HG03571 (cell line): ENCODE data around the gene SLC7A6.
A peak's percentile ranks its signal among the peaks of the same experiment; 100 is the strongest.

Experiments
- ATAC-seq: cut with Tn5 transposase; IDR thresholded peaks from one replicate; pipeline ENCODE4 v1.9.1; 2021; ENCODE audit not compliant: unreplicated experiment

SLC7A6 gene

GRCh38 chr16:68234188-68235107 lies 29.9 kb upstream of the SLC7A6 start:
- ATAC-seq, result no peak

GRCh38 chr16:68235108-68235886 lies 29.0 kb upstream of the SLC7A6 start:
- no peak for ATAC-seq

DNA sequence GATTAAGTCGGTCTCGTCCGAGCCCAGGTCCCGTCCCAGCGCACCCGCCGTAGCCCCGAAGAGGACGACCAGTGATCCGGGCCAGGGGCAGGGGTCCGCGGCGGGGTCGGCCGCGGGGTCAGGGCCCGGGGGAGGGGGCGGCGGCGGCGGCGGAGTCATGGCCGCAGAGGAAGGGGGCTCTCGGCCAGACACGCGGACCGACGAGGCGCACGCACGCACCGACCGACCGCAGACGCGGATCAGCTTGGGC lies 28.5 kb upstream of the SLC7A6 start, which contains the start of gene ESRP2:
ESRP2 (minus strand) TSS at position 241 of the 250 bp plus-strand sequence; CDS start at position 159, 82 bp downstream.
- no peak for ATAC-seq

- no peak for ATAC-seq
Measured at GRCh38 chr16:68236137-68236825, 28.0 kb upstream of the SLC7A6 start.

- no peak for ATAC-seq
Measured at GRCh38 chr16:68236826-68237242, 27.5 kb upstream of the SLC7A6 start.

- ATAC-seq, result peak; percentile 71
Measured at GRCh38 chr16:68237243-68238028, 26.9 kb upstream of the SLC7A6 start.

GRCh38 chr16:68238029-68238345 lies 26.3 kb upstream of the SLC7A6 start:
- ATAC-seq, result no peak

DNA sequence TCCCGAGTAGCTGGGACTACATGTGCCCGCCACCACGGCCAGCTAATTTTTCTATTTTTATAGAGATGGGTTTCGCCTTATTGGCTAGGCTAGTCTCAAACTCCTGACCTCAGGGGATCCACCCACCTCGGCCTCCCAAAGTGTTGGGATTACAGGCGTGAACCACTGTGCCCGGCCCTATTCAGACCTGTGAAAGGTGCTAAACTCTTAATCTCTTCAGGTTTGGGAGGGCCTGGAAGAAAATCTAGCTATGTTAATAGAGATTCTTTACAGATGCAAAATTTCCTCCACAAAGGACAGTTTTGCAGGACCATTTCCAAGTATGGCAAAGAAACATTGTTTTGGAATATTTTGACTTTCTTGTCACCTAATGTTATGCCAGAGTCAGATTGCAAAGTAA lies 22.2 kb upstream of the SLC7A6 start:
- ATAC-seq, result no peak

DNA sequence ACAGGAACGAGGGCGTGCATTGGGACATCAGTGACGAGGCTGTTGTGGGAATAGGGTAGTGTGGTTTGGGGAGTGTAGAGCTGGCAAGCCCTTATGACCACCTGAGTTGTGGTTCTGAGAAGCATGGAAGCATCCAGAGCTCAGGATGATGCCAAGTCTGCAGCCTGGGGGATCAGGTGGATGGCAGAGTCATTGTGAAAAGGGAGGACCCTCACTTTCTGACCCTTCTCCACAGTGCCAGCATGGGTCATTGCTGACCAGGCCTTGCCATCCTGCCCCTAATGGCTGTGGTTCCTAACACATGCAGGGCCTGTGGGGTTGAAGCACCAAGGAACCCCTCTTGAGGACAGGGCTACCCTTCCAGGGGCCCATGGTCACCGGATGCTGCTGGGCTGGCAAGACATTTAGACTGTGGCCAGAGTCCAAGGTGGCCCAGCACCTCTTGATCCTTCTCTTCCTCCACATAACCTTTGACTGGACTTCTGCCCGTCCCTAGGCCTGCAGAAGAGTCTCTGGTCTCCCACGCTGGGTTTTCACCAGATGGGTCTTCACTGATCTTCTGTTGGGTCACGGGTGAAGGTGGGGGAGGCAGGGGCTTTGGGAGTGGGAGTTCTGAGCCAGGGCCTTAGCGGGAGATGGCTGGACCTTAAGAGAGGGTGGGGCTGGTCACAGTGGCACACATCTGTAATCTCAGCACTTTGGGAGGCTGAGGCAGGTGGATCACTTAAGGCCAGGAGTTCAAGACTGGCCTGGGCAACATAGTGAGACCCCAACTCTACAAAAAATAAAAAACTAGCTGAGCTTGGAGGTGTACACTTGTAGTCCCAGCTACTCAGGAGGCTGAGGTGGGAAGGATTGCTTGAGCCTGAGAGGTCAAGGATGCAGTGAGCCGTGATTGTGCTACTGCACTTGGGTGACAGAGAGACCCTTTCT lies 21.1 kb upstream of the SLC7A6 start:
- ATAC-seq, result no peak

DNA sequence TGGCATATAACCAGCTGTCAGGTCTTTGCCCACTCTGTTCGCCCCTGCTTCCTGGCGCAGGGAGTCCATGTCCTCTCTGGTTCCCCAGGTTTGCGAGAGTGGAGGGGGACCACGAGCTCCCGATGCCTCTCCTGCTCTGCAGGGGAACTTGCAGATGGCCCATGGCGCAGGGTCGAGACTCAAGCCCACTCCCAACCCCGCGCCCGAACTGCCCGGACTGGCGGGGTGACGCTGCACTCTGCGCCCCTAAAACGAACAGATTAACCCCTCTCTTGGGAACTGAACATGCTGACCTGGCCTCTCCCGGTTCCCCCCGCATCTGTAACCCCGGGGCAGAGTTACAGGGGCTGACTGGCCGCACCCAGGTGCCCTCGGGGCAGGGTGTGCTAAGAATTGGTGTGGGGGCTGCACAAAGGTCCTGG lies 19.8 kb upstream of the SLC7A6 start:
- no peak for ATAC-seq

DNA sequence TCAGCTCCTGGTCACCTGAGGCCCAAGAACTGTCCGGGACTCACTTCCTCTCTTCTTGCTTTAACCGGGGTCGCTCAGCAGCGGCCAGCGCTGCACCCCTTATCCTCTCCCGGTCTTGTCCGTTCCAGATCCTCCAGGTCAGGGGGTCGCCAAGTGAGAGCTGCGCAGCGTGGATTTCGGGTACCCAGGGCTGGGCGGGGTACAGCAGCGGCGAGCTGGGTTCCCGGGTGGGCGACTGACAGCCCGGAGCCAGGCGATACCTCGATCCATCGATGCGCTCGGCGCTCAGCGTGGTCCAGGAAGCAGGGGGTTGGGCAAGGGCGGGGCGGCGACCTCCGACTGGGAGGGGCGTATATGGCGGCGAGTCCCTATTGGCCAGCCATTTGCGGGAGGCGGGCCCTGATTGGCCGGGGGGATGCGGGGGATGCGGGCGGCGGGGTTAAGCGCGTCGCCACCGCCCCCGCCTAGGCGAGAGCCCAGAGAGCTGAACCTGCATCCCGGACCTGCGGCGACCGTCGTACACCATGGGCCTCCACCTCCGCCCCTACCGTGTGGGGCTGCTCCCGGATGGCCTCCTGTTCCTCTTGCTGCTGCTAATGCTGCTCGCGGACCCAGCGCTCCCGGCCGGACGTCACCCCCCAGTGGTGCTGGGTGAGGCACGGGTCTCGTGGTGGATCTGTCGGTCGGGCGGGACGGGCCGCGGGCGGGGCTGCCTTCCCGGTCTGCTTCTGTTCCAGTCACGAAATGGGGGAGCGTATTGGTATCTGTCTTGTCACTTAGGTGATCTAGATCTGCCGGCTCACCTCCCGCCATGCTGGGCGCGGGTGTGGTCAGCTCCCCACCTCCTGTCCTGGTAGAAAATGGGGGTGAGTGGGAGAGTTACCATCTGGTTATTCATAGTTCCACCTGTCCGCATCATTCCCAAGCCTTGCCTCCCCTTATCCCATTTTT lies 19.1 kb upstream of the SLC7A6 start, which contains the start of gene PLA2G15:
PLA2G15 (plus strand) TSS at position 471 of the 951 bp plus-strand sequence; CDS start at position 525, 54 bp downstream.
- peak; percentile 86 for ATAC-seq

DNA sequence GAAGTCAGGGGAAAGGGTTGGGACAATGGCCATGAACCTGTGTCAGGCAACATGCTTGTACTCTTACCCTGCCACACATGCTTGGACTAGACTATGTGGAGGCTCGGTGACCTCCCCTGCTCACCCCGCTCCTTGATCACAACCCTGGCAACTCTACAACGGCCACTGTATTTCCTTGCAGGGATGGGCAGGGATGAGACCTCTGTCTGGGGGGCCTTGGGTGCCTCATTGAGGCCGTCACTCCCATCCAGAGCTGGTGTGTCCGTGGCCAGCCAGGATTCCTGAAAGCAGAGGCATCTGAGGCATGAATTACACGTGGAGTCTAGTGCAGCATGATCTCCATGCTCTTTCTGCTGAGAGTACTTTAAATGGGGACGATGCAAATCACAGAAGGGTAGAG lies 18.2 kb upstream of the SLC7A6 start:
- ATAC-seq, result no peak

DNA sequence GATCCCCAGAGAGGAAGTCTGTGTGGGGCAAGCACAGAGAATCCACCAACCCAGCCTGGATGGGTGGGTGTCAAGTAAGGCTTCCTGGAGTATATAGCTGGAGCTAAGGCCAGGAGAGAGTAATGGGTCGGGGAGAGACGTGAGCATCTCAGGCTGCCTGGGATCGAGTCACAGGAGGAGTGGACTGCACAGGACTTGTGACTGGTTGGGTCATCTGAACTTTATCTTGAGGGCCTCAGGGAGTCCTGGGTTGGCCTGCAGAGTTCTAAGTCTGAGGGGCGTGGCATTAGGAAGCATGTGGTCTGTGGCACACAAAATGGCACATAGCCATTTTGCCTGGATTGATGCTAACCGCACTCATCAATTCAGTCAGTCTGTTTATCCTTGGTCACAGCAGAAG lies 17.7 kb upstream of the SLC7A6 start:
- ATAC-seq, result no peak

- ATAC-seq, result no peak
Measured at GRCh38 chr16:68247400-68247799, 16.9 kb upstream of the SLC7A6 start.

DNA sequence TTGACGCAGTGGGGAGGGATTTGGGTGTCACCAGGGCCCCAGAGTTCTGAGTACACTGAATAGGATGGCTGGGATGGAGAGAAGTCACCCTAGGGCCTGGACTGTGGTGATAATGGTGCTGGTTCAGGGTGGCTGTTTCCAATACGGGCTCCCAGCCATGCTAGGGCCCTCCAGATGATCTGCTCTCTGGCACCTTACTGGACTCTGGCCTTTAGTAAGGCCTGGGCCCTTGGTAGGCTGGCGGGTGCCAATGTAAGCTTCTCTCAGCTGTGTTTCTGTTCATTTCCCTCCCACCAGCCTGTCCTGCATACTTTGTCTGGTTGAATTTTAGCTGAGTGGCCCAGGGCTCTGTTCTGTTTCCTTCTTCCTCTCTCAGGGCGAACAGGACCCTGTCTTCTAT lies 16.4 kb upstream of the SLC7A6 start:
- ATAC-seq, result no peak

DNA sequence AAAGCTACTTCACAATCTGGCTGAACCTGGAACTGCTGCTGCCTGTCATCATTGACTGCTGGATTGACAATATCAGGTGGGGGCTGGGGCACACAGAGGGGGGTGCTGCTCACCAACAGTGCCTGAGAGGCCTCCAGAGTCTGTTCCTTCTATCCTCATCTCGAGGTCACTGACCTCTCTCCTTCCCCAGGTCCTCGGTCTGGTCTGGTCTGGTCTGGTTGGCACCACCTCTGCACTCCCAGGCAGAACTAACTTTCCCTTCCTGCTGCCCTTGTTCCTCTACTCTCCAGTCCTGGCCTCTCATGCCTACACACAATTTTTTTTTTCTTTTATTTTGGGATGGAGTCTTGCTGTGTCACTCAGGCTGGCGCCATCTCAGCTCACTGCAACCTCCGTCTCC lies 15.0 kb upstream of the SLC7A6 start:
- no peak for ATAC-seq

DNA sequence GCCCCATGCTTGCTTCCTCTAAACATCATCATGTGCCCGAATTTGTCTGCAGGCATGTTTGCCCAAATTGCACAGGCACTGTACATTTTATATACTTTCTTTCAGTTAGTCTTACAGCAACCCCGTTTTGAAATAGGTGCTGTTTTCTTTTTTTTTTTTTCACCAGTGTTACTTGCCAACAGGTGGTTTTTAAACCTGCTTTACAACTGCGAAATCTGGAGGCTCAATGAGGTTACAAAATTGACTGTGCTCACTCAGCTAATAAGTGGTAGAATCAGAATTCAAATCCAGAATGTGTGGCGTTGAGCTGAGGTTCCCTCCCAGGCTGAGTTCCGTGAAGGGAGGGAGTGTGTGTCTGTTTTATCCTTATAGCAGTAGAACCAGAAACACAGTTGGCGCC lies 13.4 kb upstream of the SLC7A6 start:
- no peak for ATAC-seq

DNA sequence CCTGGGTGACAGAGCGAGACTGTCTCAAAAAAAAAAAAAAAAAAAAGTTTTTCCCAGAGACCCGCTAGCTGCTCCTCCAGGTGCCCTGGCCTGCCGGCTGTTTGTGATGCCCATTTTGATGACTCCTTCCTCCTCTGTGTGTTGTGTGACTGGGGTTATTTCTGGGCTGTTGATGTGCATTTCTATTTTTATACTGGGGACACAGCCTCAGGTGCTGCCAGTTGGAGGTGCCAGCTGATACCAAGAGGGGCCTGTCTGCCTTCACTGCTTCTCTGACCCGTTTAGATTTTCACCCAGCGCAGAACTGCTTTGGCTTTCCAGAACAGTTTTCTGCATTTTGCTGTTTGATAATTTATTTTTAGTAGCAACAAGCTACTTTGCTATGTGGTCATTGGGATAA lies 12.5 kb upstream of the SLC7A6 start:
- ATAC-seq, result no peak

DNA sequence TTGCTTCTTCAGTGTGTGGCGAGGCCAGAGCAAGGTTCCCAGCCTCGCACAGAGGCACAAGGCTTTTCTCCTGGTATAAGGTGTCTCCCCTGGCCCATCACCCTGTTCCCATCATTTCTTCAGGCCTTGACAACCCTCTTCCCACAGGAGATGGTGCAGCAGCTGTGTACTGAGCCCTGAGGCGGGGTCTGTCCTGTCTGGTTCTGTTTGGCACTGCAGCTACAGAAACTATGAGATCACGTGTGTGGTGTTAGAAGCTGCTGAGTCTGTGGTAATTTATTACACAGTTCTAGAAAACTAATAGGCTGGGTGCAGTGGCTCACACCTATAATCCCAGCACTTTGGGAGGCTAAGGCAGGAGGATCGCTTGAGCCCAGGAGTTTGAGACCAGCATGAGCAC lies 11.9 kb upstream of the SLC7A6 start:
- no peak for ATAC-seq
